ENCODE data around the gene RERE.

RERE gene

GRCh38 chr1:8476006-8476405, 341.4 kb downstream of the RERE start:
- no peak overlapping the region for H2BK120ac ChIP-seq (ENCODE audit: low read depth, low read length)
- no peak overlapping the region for H3K14ac ChIP-seq (ENCODE audit: low read length)
- H3K4me1 ChIP-seq (ENCODE audit: control insufficient read depth in 2 of 2, insufficient read depth in 1 of 2, low read depth in 1 of 2, low read length in 2 of 2): peaks cover 8 to 9% of the 10 kb centered on the region in 2 donors
- no peak overlapping the region for H2BK15ac ChIP-seq (ENCODE audit: low read length)
- H3K23ac ChIP-seq (ENCODE audit: low read depth, low read length, poor library complexity): no peak overlapping the region
- no peak overlapping the region for H2BK12ac ChIP-seq (ENCODE audit: low read length)
- no peak overlapping the region for H4K8ac ChIP-seq (ENCODE audit: low read depth, low read length)
- no peak overlapping the region for H3K9ac ChIP-seq (ENCODE audit: low read depth, low read length, poor library complexity)
- H2AFZ ChIP-seq (ENCODE audit: low read length): no peak overlapping the region
- H3K27me3 ChIP-seq (ENCODE audit: control insufficient read depth in 3 of 3, insufficient read depth in 3 of 3, low read depth in 1 of 3, low read length in 3 of 3): no peaks in the 10 kb centered on the region
- H3K27ac ChIP-seq (replicated peaks; ENCODE audit: low read length): no peak overlapping the region
- WGBS, 2 donors (ENCODE audit: extremely low coverage in 2 of 2, insufficient read length in 2 of 2, insufficient replicate concordance in 1 of 2): no CpG with 5 or more reads among the region's 3 CpGs
- no peaks in the 10 kb centered on the region for H3K9me3 ChIP-seq (replicated peaks in 1 of 2; ENCODE audit: control insufficient read depth in 2 of 2, insufficient read depth in 1 of 2, low read depth in 1 of 2, low read length in 2 of 2)
- H2BK5ac ChIP-seq (ENCODE audit: low read length): no peak overlapping the region
- DNase-seq (ENCODE audit: low spot score): no peak
- H3K79me1 ChIP-seq (ENCODE audit: low read depth, low read length): no peaks in the 10 kb centered on the region
- H2AK5ac ChIP-seq (ENCODE audit: low read depth, low read length): no peak overlapping the region
- no peak overlapping the region for H3K4me3 ChIP-seq (ENCODE audit: low read length in 2 of 2)
- H4K91ac ChIP-seq (ENCODE audit: low read depth, low read length, poor library complexity): no peak overlapping the region
- no peak overlapping the region for H3K18ac ChIP-seq (ENCODE audit: low read length)
- peaks cover 0 to 12% of the 10 kb centered on the region in 2 donors for H3K36me3 ChIP-seq (replicated peaks in 1 of 2; ENCODE audit: control insufficient read depth in 2 of 2, insufficient read depth in 2 of 2, low read length in 2 of 2)
- H3K4ac ChIP-seq (ENCODE audit: low read length): no peak overlapping the region
- H3K4me2 ChIP-seq (ENCODE audit: insufficient read depth, low read length, poor library complexity, severe bottlenecking): no peak overlapping the region

GRCh38 chr1:8474369-8474768, 343.1 kb downstream of the RERE start:
- H3K79me1 ChIP-seq (ENCODE audit: low read depth, low read length): no peaks in the 10 kb centered on the region
- no CpG with 5 or more reads among the region's 3 CpGs for WGBS, 2 donors (ENCODE audit: extremely low coverage in 2 of 2, insufficient read length in 2 of 2, insufficient replicate concordance in 1 of 2)
- no peaks in the 10 kb centered on the region for H3K27me3 ChIP-seq (ENCODE audit: control insufficient read depth in 3 of 3, insufficient read depth in 3 of 3, low read depth in 1 of 3, low read length in 3 of 3)
- H3K18ac ChIP-seq (ENCODE audit: low read length): no peak overlapping the region
- H2AK5ac ChIP-seq (ENCODE audit: low read depth, low read length): no peak overlapping the region
- no peak overlapping the region for H3K9ac ChIP-seq (ENCODE audit: low read depth, low read length, poor library complexity)
- H3K14ac ChIP-seq (ENCODE audit: low read length): no peak overlapping the region
- H3K27ac ChIP-seq (replicated peaks; ENCODE audit: low read length): no peak overlapping the region
- no peak overlapping the region for H3K23ac ChIP-seq (ENCODE audit: low read depth, low read length, poor library complexity)
- no peak overlapping the region for H3K4me2 ChIP-seq (ENCODE audit: insufficient read depth, low read length, poor library complexity, severe bottlenecking)
- H2AFZ ChIP-seq (ENCODE audit: low read length): no peak overlapping the region
- H2BK12ac ChIP-seq (ENCODE audit: low read length): no peak overlapping the region
- peaks cover 8 to 12% of the 10 kb centered on the region in 2 donors for H3K4me1 ChIP-seq (ENCODE audit: control insufficient read depth in 2 of 2, insufficient read depth in 1 of 2, low read depth in 1 of 2, low read length in 2 of 2)
- no peak overlapping the region for H4K91ac ChIP-seq (ENCODE audit: low read depth, low read length, poor library complexity)
- H2BK15ac ChIP-seq (ENCODE audit: low read length): no peak overlapping the region
- no peak overlapping the region for H3K4me3 ChIP-seq (ENCODE audit: low read length in 2 of 2)
- no peak overlapping the region for H2BK5ac ChIP-seq (ENCODE audit: low read length)
- peaks cover 0 to 12% of the 10 kb centered on the region in 2 donors for H3K36me3 ChIP-seq (replicated peaks in 1 of 2; ENCODE audit: control insufficient read depth in 2 of 2, insufficient read depth in 2 of 2, low read length in 2 of 2)
- DNase-seq (ENCODE audit: low spot score): no peak
- H3K9me3 ChIP-seq (replicated peaks in 1 of 2; ENCODE audit: control insufficient read depth in 2 of 2, insufficient read depth in 1 of 2, low read depth in 1 of 2, low read length in 2 of 2): no peaks in the 10 kb centered on the region
- no peak overlapping the region for H3K4ac ChIP-seq (ENCODE audit: low read length)
- H4K8ac ChIP-seq (ENCODE audit: low read depth, low read length): no peak overlapping the region
- H2BK120ac ChIP-seq (ENCODE audit: low read depth, low read length): no peak overlapping the region

- no peak overlapping the region for H4K8ac ChIP-seq (ENCODE audit: low read depth, low read length)
- H4K91ac ChIP-seq (ENCODE audit: low read depth, low read length, poor library complexity): no peak overlapping the region
- H3K4me2 ChIP-seq (ENCODE audit: insufficient read depth, low read length, poor library complexity, severe bottlenecking): no peak overlapping the region
- no peak overlapping the region for H3K4me3 ChIP-seq (ENCODE audit: low read length in 2 of 2)
- no peak overlapping the region for H3K23ac ChIP-seq (ENCODE audit: low read depth, low read length, poor library complexity)
- DNase-seq (ENCODE audit: low spot score): no peak
- no peak overlapping the region for H3K27ac ChIP-seq (replicated peaks; ENCODE audit: low read length)
- H3K4ac ChIP-seq (ENCODE audit: low read length): no peak overlapping the region
- H3K9ac ChIP-seq (ENCODE audit: low read depth, low read length, poor library complexity): no peak overlapping the region
- H3K4me1 ChIP-seq (ENCODE audit: control insufficient read depth in 2 of 2, insufficient read depth in 1 of 2, low read depth in 1 of 2, low read length in 2 of 2): peaks cover 8 to 12% of the 10 kb centered on the region in 2 donors
- H3K18ac ChIP-seq (ENCODE audit: low read length): no peak overlapping the region
- no peaks in the 10 kb centered on the region for H3K79me1 ChIP-seq (ENCODE audit: low read depth, low read length)
- no peak overlapping the region for H2BK120ac ChIP-seq (ENCODE audit: low read depth, low read length)
- no peak overlapping the region for H2BK12ac ChIP-seq (ENCODE audit: low read length)
- H3K36me3 ChIP-seq (replicated peaks in 1 of 2; ENCODE audit: control insufficient read depth in 2 of 2, insufficient read depth in 2 of 2, low read length in 2 of 2): peaks cover 0 to 12% of the 10 kb centered on the region in 2 donors
- no peak overlapping the region for H2AFZ ChIP-seq (ENCODE audit: low read length)
- WGBS, 2 donors (ENCODE audit: extremely low coverage in 2 of 2, insufficient read length in 2 of 2, insufficient replicate concordance in 1 of 2): no CpG with 5 or more reads among the region's 2 CpGs
- H3K9me3 ChIP-seq (replicated peaks in 1 of 2; ENCODE audit: control insufficient read depth in 2 of 2, insufficient read depth in 1 of 2, low read depth in 1 of 2, low read length in 2 of 2): no peaks in the 10 kb centered on the region
- H2BK15ac ChIP-seq (ENCODE audit: low read length): no peak overlapping the region
- no peak overlapping the region for H3K14ac ChIP-seq (ENCODE audit: low read length)
- no peak overlapping the region for H2BK5ac ChIP-seq (ENCODE audit: low read length)
- no peak overlapping the region for H2AK5ac ChIP-seq (ENCODE audit: low read depth, low read length)
- H3K27me3 ChIP-seq (ENCODE audit: control insufficient read depth in 3 of 3, insufficient read depth in 3 of 3, low read depth in 1 of 3, low read length in 3 of 3): no peaks in the 10 kb centered on the region
Measured at GRCh38 chr1:8473891-8474300, 343.5 kb downstream of the RERE start.

- WGBS, 2 donors (ENCODE audit: extremely low coverage in 2 of 2, insufficient read length in 2 of 2, insufficient replicate concordance in 1 of 2): no CpG with 5 or more reads among the region's 4 CpGs
Measured at GRCh38 chr1:8473121-8473875, 344.1 kb downstream of the RERE start.

More at GRCh38 chr1:8473121-8473875, 344.1 kb downstream of the RERE start:
- no peak overlapping the region for H4K91ac ChIP-seq (ENCODE audit: low read depth, low read length, poor library complexity)
- H3K27me3 ChIP-seq (ENCODE audit: control insufficient read depth in 3 of 3, insufficient read depth in 3 of 3, low read depth in 1 of 3, low read length in 3 of 3): no peaks in the 10 kb centered on the region
- no peak overlapping the region for H3K4me2 ChIP-seq (ENCODE audit: insufficient read depth, low read length, poor library complexity, severe bottlenecking)
- H2BK15ac ChIP-seq (ENCODE audit: low read length): no peak overlapping the region
- no peak overlapping the region for H2BK120ac ChIP-seq (ENCODE audit: low read depth, low read length)
- H2BK5ac ChIP-seq (ENCODE audit: low read length): no peak overlapping the region
- no peak overlapping the region for H3K18ac ChIP-seq (ENCODE audit: low read length)
- no peak for DNase-seq (ENCODE audit: low spot score)
- no peak overlapping the region for H2AFZ ChIP-seq (ENCODE audit: low read length)
- no peaks in the 10 kb centered on the region for H3K79me1 ChIP-seq (ENCODE audit: low read depth, low read length)
- H3K36me3 ChIP-seq (replicated peaks in 1 of 2; ENCODE audit: control insufficient read depth in 2 of 2, insufficient read depth in 2 of 2, low read length in 2 of 2): peaks cover 0 to 9% of the 10 kb centered on the region in 2 donors
- H3K23ac ChIP-seq (ENCODE audit: low read depth, low read length, poor library complexity): no peak overlapping the region
- H3K4me3 ChIP-seq (ENCODE audit: low read length in 2 of 2): no peak overlapping the region
- H3K14ac ChIP-seq (ENCODE audit: low read length): no peak overlapping the region
- no peak overlapping the region for H2BK12ac ChIP-seq (ENCODE audit: low read length)
- no peak overlapping the region for H4K8ac ChIP-seq (ENCODE audit: low read depth, low read length)
- H3K9ac ChIP-seq (ENCODE audit: low read depth, low read length, poor library complexity): no peak overlapping the region
- H3K9me3 ChIP-seq (replicated peaks in 1 of 2; ENCODE audit: control insufficient read depth in 2 of 2, insufficient read depth in 1 of 2, low read depth in 1 of 2, low read length in 2 of 2): no peaks in the 10 kb centered on the region
- peaks cover 8 to 12% of the 10 kb centered on the region in 2 donors for H3K4me1 ChIP-seq (ENCODE audit: control insufficient read depth in 2 of 2, insufficient read depth in 1 of 2, low read depth in 1 of 2, low read length in 2 of 2)
- H2AK5ac ChIP-seq (ENCODE audit: low read depth, low read length): no peak overlapping the region
- no peak overlapping the region for H3K27ac ChIP-seq (replicated peaks; ENCODE audit: low read length)
- H3K4ac ChIP-seq (ENCODE audit: low read length): no peak overlapping the region

All from neuronal stem cell (in vitro differentiated cells).